T-helper 17 cell (primary cell): ENCODE measurements around the gene ZBTB7C. TPM values are rescaled to one million over a fixed set of nuclear protein-coding genes. Genes with fewer than 3 reads are reported as not detected.

Experiments used
- ATAC-seq: fragments of 150-1000 bp; cut with Tn5 transposase; 2 replicates; pipeline ENCODE4 v1.10.0; 2021; ENCODE audit warnings: mild to moderate bottlenecking, moderate library complexity
- DNase-seq, 3 donors: peaks; one replicate each; pipeline versions ENCODE4 v3.0.0 to v3.0.0-alpha.2; 2020 to 2021
- H3K9me3 ChIP-seq: one replicate; pipeline ENCODE4 v1.7.0; 2013; ENCODE audit warnings: low read length, mild to moderate bottlenecking; ENCODE audit not compliant: control insufficient read depth, poor library complexity, severe bottlenecking
- H3K27ac Mint-ChIP-seq: one replicate; pipeline ENCODE4 v1.8.0; 2022; ENCODE audit warnings: mild to moderate bottlenecking, moderate library complexity, mixed read lengths
- H3K27me3 Mint-ChIP-seq: one replicate; pipeline ENCODE4 v1.8.0; 2022; ENCODE audit warnings: mixed read lengths
- H3K36me3 Mint-ChIP-seq: one replicate; pipeline ENCODE4 v1.8.0; 2022; ENCODE audit warnings: low read depth, mixed read lengths
- H3K4me1 Mint-ChIP-seq: one replicate; pipeline ENCODE4 v1.8.0; 2022; ENCODE audit warnings: mild to moderate bottlenecking, mixed read lengths
- H3K4me3 Mint-ChIP-seq: one replicate; pipeline ENCODE4 v1.8.0; 2022; ENCODE audit warnings: mild to moderate bottlenecking, moderate library complexity, mixed read lengths
- total RNA-seq, 4 donors: library from RNA in 2 of 4; stranded (reverse) in 2 of 4; gene quantifications; one replicate each; pipeline ENCODE4 v1.2.3 and lab custom pipeline; 2022 to 2026

Gene ZBTB7C
- total RNA-seq, 2 donors from 2014 or later: 0.07 TPM; not detected in 1

DNA sequence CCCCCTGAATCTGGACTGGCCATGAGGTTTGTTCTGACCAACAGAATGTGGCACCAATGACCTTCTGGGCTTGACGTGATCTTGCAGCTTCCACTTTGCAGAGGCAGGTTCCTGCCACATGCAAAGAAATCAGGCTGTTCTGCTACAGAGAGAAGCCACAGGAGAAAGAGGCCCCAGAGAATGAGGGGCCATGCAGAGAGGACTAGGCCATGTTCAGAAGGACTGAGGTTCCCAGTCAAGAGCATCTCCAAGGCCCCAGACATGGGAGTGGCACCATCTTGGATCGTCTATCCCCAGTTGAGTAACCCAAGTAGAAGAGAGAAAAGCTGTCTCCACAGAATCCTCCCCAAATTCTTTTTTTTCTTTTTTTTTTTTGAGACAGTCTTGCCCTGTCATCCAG lies 131.1 kb downstream of the ZBTB7C start:
- no peak for ATAC-seq
- Mint-ChIP-seq H3K36me3 (no peaks in the 10 kb centered on the region), H3K27me3 (peaks cover 13% of the 10 kb centered on the region), H3K4me1 (no peaks in the 10 kb centered on the region), H3K27ac (no peak overlapping the region), H3K4me3 (no peak overlapping the region)
- no peaks in the 10 kb centered on the region for H3K9me3 ChIP-seq
- no peak for DNase-seq

DNA sequence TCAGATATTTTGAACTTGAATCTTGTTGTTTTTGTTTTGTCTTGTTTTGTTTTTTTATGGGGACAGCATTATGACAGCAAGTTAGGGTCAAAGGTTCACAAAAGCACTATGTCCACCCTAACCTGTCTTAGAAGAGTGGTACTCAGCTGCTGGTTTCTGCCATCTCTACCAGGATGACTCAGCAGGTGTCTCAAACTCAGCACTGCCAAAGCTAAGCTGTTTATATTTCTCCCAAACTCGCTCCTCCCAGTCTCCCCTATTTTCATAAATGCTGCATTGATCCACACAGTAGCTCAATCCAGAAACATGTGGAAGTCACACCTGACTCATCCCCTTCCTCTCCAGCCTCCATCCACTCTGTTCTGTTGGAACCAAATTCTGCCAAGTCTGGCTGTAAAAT lies 134.9 kb downstream of the ZBTB7C start:
- DNase-seq (no peak), ATAC-seq (no peak)
- no peaks in the 10 kb centered on the region for H3K36me3 Mint-ChIP-seq
- no peak overlapping the region for H3K27ac Mint-ChIP-seq
- no peak overlapping the region for H3K4me3 Mint-ChIP-seq
- H3K4me1 Mint-ChIP-seq: no peaks in the 10 kb centered on the region
- H3K27me3 Mint-ChIP-seq: peaks cover 18% of the 10 kb centered on the region
- no peaks in the 10 kb centered on the region for H3K9me3 ChIP-seq

DNA sequence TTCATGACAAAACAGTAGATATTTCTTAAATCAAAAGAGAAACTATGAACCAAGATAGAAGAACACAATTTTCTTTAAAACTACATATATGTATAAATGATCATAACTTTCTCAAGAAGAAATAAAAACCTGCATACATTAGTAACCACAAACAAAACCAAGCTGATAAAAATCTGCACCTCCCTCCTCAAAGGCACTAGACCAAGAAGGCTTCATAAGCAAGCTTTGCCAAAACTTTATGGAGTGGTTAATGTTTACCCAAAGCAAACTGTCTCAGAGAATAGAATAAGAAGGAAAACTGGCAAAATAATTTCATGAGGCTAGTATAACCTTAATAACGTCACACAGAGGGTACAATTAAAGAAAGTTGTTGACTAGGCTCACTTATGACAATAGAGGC lies 138.3 kb downstream of the ZBTB7C start:
- DNase-seq (no peak), ATAC-seq (no peak)
- H3K27me3 Mint-ChIP-seq: peaks cover 14% of the 10 kb centered on the region
- H3K36me3 Mint-ChIP-seq: no peaks in the 10 kb centered on the region
- no peaks in the 10 kb centered on the region for H3K9me3 ChIP-seq
- no peak overlapping the region for H3K27ac Mint-ChIP-seq
- no peak overlapping the region for H3K4me3 Mint-ChIP-seq
- no peaks in the 10 kb centered on the region for H3K4me1 Mint-ChIP-seq

DNA sequence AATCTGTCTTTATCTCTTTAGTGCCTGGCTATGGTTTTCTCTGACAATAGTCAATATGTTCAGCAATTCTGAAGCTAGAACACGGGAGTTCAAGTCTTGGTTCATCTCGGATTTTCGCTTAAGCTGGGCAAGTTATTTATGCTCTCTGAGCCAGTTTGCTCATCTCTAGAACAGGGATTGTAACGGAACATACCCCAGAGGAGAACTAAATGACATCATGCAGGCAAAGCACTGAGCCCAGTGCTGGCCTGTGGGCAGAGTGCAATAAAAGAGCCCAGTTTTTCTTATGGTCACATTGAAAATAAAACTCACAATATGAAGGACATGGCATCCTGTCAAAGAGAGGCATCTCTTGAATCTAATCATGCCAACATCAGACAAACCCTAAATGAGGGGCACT lies 143.9 kb downstream of the ZBTB7C start:
- H3K36me3 Mint-ChIP-seq: no peaks in the 10 kb centered on the region
- no peak overlapping the region for H3K4me3 Mint-ChIP-seq
- DNase-seq (no peak), ATAC-seq (no peak)
- peaks cover 8% of the 10 kb centered on the region for H3K4me1 Mint-ChIP-seq
- peaks cover 21% of the 10 kb centered on the region for H3K27me3 Mint-ChIP-seq
- no peak overlapping the region for H3K27ac Mint-ChIP-seq
- no peaks in the 10 kb centered on the region for H3K9me3 ChIP-seq

DNA sequence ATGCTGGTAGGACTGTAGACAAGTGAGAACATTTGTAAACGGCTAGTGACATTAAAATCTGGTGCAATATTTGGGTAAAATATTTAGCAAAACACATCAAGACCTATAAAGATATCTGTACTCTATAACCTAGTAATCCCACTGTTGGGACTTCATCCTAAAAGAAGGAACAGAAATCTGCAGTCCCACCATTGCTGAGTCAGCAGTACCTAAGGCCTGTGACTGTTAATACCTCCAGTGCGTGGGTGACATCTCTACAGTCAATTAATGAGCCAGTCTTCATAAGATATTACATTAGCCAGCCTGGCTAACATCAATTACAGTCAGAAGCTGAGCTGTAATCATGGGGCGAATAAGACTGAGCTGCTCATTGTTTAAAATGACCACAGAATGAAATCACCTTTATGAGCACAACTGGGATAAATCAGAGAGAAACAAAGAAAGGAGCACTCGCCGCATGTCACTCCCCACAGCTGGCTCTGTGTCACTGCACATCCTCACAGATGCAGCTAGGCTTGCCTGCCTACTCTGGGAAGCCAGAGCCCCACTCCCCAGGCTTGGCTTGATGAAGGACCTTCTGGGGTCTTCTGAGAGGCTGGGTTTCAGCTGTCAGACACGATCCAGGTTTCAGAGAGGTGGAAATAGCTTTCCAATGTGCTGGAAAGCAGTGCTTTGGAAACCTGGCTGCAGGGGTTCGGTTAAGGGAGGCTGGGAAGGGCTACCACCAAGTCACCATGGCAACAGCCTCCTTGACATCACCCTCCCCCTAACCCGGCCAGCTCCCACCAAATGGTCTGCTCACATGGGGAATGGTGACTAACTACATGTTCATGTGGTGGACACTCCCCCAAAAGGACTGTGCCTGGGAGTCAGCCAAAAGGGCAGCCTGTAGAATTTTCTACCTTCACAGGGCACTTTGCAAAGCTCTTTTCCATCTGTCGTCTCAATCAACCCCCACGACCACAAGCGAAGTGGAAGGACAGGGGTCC lies 145.0 kb downstream of the ZBTB7C start:
- Mint-ChIP-seq H3K4me3 (no peak overlapping the region), H3K4me1 (peaks cover 8% of the 10 kb centered on the region), H3K27me3 (peaks cover 21% of the 10 kb centered on the region), H3K36me3 (no peaks in the 10 kb centered on the region), H3K27ac (no peak overlapping the region)
- no peak for DNase-seq
- no peaks in the 10 kb centered on the region for H3K9me3 ChIP-seq
- no peak for ATAC-seq

DNA sequence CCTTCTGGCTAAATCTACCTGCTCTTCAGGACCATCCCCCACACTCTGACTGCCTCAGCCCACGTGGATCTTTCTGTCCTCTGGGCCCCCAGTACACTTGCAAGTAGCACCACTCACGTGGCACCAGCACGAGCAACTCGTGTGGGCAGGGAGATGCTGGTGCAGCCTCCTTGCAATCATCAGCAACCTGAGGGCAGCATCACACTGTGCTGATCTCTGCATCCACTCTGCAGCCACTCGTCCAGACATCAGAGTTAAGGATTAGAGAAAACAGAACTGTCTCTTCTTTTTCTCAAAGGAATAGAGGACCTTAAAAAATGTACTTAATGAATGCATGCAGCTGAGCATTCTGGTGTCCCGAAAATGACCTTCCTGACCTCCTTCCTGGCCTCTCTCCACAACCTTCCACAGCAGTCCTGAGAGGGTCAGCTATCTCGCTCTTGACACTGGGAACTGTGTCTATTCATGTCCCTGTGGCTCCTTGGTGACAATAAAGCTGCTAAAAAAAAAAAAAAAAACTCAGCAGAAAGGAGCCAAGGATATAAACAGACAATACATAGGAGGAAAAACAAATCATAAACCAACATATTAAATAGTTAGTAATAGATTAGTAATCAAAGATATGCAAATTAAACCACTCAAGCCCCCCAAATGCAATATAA lies 145.9 kb downstream of the ZBTB7C start:
- no peak overlapping the region for H3K27ac Mint-ChIP-seq
- H3K4me3 Mint-ChIP-seq: no peak overlapping the region
- peaks cover 8% of the 10 kb centered on the region for H3K4me1 Mint-ChIP-seq
- no peak for ATAC-seq
- no peak for DNase-seq
- no peaks in the 10 kb centered on the region for H3K36me3 Mint-ChIP-seq
- no peaks in the 10 kb centered on the region for H3K9me3 ChIP-seq
- peaks cover 21% of the 10 kb centered on the region for H3K27me3 Mint-ChIP-seq

DNA sequence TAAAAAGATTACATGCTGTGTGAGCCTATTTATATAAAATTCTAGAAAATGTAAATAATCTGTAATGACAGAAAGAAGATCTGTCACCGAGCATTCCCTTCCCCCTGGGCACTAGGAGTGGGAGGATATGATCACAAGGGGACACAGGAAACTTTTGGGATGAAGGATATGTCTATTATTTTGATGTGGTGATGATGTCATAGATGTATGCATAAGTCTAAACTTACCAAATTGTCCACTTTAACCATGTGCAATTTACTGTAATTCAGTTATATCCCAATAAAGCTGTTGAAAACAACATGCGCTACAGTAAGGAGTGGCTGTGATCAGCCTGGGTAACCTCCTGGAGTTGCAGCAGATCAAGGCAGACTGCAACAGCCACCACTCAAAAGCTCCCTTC lies 148.9 kb downstream of the ZBTB7C start:
- Mint-ChIP-seq H3K27me3 (peaks cover 15% of the 10 kb centered on the region), H3K4me1 (peaks cover 8% of the 10 kb centered on the region), H3K36me3 (no peaks in the 10 kb centered on the region), H3K4me3 (no peak overlapping the region), H3K27ac (no peak overlapping the region)
- no peaks in the 10 kb centered on the region for H3K9me3 ChIP-seq
- ATAC-seq (no peak), DNase-seq (no peak)

DNA sequence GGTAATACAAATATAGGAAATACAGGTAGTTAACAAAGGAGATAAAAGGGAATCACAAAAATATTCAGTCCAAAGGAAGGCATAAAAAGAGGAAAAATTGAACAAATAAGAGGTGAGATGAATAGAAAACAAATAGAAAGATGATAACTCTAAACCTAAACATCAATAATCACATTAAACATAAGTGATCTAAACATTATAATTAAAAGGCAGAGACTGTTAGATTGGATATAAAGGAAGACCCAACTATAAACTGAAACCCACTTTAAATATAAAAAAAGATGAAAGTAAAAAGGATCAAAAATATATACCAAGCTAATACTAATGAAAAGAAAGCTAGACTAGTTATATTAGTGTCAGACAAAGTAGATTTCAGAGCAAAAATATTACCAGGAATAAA lies 152.3 kb downstream of the ZBTB7C start:
- H3K9me3 ChIP-seq: no peaks in the 10 kb centered on the region
- no peak for ATAC-seq
- Mint-ChIP-seq H3K4me1 (no peaks in the 10 kb centered on the region), H3K27ac (no peak overlapping the region), H3K27me3 (peaks cover 8% of the 10 kb centered on the region), H3K36me3 (no peaks in the 10 kb centered on the region), H3K4me3 (no peak overlapping the region)
- DNase-seq: no peak

DNA sequence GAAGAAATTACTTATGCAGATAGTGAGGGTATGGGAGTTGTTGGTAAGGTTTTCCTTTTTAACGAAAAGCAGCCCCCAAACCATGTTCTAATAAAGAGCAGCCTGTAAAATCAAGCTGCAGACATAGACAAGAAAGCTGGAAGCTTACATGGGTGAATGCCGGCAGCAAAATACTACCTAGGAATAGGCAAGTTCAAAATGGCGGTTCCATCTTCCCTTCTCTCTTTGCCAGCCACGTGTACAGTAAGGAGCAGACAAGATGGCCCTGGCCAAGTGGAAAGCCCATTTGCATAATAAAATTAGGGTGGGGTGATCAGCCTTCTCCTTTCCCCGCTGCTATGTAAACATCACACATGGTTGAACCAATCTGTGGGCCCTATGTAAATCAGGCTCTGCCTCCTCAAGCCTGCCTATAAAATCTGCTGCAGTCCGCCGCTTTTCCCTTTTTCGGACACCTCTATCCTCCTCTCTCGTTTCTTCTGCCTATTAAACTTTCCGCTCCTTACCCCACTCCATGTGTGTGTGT lies 155.0 kb downstream of the ZBTB7C start:
- DNase-seq (no peak), ATAC-seq (no peak)
- H3K9me3 ChIP-seq: no peaks in the 10 kb centered on the region
- Mint-ChIP-seq H3K36me3 (no peaks in the 10 kb centered on the region), H3K27me3 (peaks cover 15% of the 10 kb centered on the region), H3K4me3 (no peak overlapping the region), H3K4me1 (no peaks in the 10 kb centered on the region), H3K27ac (no peak overlapping the region)

DNA sequence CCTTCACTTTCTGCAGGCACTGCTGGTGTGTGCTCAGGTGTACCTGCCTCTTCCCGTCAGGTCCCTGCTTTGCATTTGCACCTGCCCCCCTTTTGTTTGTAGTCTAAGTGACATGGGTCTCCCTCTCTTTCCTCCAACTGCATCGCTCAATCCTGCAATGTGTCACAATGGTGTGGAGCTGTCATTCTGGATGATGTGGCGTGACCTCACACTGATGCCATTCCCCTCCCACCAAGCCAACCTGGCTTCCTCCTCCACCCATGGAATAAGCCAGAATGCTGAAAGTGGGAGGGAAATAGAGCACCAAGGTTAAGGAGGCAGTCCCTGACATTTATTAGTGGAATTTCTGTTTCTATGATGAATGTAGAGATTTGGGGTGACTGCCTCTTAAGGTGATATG lies 156.7 kb downstream of the ZBTB7C start:
- Mint-ChIP-seq H3K36me3 (no peaks in the 10 kb centered on the region), H3K27me3 (peaks cover 15% of the 10 kb centered on the region), H3K4me1 (no peaks in the 10 kb centered on the region)

DNA sequence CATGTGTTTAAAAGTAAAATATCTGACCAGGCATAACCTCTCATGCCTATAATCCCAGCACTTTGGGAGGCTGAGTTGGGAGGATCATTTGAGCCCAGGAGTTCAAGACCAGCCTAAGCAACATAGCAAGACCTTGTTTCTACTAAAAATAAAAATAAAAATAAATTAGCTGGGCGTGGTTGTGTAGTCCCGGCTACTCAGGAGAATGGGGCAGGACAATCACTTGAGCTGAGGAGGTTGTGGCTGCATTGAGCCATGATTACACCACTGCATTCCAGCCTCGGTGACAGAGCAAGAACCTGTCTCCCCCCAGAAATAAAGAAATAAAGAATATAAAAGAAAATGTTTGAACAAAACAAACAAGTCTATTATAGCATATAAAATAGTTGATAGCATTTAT lies 158.3 kb downstream of the ZBTB7C start:
- Mint-ChIP-seq H3K27ac (no peak overlapping the region), H3K27me3 (peaks cover 15% of the 10 kb centered on the region), H3K4me1 (no peaks in the 10 kb centered on the region), H3K4me3 (no peak overlapping the region), H3K36me3 (no peaks in the 10 kb centered on the region)
- H3K9me3 ChIP-seq: no peaks in the 10 kb centered on the region
- ATAC-seq (no peak), DNase-seq (no peak)

More for the DNA sequence above, 156.7 kb downstream of the ZBTB7C start:
- H3K9me3 ChIP-seq: no peaks in the 10 kb centered on the region
- ATAC-seq (no peak), DNase-seq (no peak)
- Mint-ChIP-seq H3K27ac (no peak overlapping the region), H3K4me3 (no peak overlapping the region)

DNA sequence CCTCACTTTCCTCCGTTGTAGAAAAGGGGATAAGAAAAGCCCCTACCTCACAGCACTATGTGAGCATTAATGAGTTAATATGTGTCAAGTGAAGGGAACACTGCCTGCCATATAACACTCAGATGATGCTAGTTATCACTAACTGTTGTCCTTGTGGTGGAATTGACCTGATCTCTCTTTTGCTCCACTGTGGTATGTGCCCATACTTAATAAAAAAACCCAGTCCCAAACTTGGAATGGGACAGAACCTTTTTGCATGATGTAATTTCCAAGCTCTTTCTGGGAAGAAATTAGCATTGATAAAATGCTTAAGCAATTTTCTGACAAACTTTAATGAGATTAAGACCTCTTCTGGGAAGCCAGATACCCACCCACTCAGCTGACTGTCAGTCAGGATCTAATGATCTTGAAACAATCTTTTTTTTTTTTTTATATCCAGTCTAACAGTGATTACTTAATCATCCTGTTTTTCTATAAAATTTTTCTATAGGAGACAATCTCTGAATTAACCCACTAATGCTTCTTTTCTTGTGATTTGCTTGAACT lies 158.7 kb downstream of the ZBTB7C start:
- H3K4me1 Mint-ChIP-seq: no peaks in the 10 kb centered on the region
- DNase-seq: no peak
- no peak for ATAC-seq
- H3K9me3 ChIP-seq: no peaks in the 10 kb centered on the region
- H3K27ac Mint-ChIP-seq: no peak overlapping the region
- no peak overlapping the region for H3K4me3 Mint-ChIP-seq
- peaks cover 15% of the 10 kb centered on the region for H3K27me3 Mint-ChIP-seq
- H3K36me3 Mint-ChIP-seq: no peaks in the 10 kb centered on the region

DNA sequence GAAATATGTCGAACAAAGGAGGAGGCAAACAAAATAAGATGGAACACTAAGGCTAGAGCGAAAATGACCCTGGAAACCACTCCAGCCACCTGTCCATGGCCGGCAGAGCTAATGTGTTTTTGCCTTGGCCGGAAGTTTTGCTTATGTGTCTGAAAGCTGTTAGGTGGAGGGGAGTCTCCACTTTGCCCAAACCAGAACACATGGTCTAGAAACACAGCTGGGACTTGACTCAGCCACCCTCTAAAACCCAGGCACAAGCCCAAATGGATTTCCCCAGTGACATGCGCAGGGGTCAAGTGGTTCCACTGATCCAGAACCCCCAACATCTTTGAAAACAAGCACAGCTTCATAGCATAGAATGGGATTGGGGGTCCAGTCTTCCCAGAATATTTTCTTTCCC lies 159.3 kb downstream of the ZBTB7C start:
- Mint-ChIP-seq H3K4me1 (no peaks in the 10 kb centered on the region), H3K27me3 (peaks cover 15% of the 10 kb centered on the region), H3K27ac (no peak overlapping the region), H3K4me3 (no peak overlapping the region), H3K36me3 (no peaks in the 10 kb centered on the region)
- no peak for DNase-seq
- no peak for ATAC-seq
- H3K9me3 ChIP-seq: no peaks in the 10 kb centered on the region
